ENCODE measurements around the gene HCFC1R1. TPM values are rescaled to one million over a fixed set of nuclear protein-coding genes. Genes with fewer than 3 reads are reported as not detected.

HCFC1R1 gene
- total RNA-seq, 2 donors from 2014 or later, result 49.8 to 59.1 TPM

- no peak overlapping the region for H3K9ac ChIP-seq (ENCODE audit: extremely low read depth, low read length, poor library complexity, severe bottlenecking)
- peak overlapping the region; percentile 93 for H3K27ac Mint-ChIP-seq
- no peak for TF ChIP-seq CTCF (conservative IDR thresholded peaks at IDR 0.05)
- no peaks in the 10 kb centered on the region for H3K9me3 Mint-ChIP-seq
- H3K4me1 Mint-ChIP-seq, result peaks cover 25% of the 10 kb centered on the region
- H3K4me1 ChIP-seq (ENCODE audit: control insufficient read depth, insufficient read depth, low read length), result peaks cover 3% of the 10 kb centered on the region
- peak overlapping the region; percentile 77 for H3K4me3 Mint-ChIP-seq
- H3K27ac ChIP-seq (ENCODE audit: low read depth, low read length), result no peak overlapping the region
- no peaks in the 10 kb centered on the region for H3K27me3 Mint-ChIP-seq (ENCODE audit: insufficient read depth)
- 73 to 86% methylated on average over 5 of the region's 5 CpGs for WGBS, 2 experiments (ENCODE audit: insufficient coverage in 1 of 2, insufficient read length in 1 of 2)
- DNase-seq, result no peak
- peaks cover 6% of the 10 kb centered on the region for H3K36me3 Mint-ChIP-seq (ENCODE audit: low read depth)
- H3K4me3 ChIP-seq (ENCODE audit: low read length), result no peak overlapping the region
- no peaks in the 10 kb centered on the region for H3K27me3 ChIP-seq (ENCODE audit: control insufficient read depth, insufficient read depth, low read length, poor library complexity, severe bottlenecking)
- H3K36me3 ChIP-seq (ENCODE audit: control insufficient read depth, insufficient read depth, low read length), result peaks cover 7% of the 10 kb centered on the region
- H3K9me3 ChIP-seq (ENCODE audit: control insufficient read depth, low read length), result no peaks in the 10 kb centered on the region
Measured at GRCh38 chr16:2982402-2982801, 41.3 kb downstream of the HCFC1R1 start.

GRCh38 chr16:2981899-2982250, 41.9 kb downstream of the HCFC1R1 start:
- H3K36me3 Mint-ChIP-seq (ENCODE audit: low read depth), result peaks cover 6% of the 10 kb centered on the region
- DNase-seq, result peak; percentile 78
- TF ChIP-seq CTCF (conservative IDR thresholded peaks at IDR 0.05), result no peak
- Histone ChIP-seq H3K9ac (ENCODE audit: extremely low read depth, low read length, poor library complexity, severe bottlenecking) (peak overlapping the region; percentile 49), H3K27me3 (ENCODE audit: control insufficient read depth, insufficient read depth, low read length, poor library complexity, severe bottlenecking) (no peaks in the 10 kb centered on the region), H3K9me3 (ENCODE audit: control insufficient read depth, low read length) (no peaks in the 10 kb centered on the region), H3K36me3 (ENCODE audit: control insufficient read depth, insufficient read depth, low read length) (peaks cover 12% of the 10 kb centered on the region), H3K4me1 (ENCODE audit: control insufficient read depth, insufficient read depth, low read length) (peaks cover 3% of the 10 kb centered on the region), H3K27ac (ENCODE audit: low read depth, low read length) (peak overlapping the region; percentile 30), H3K4me3 (ENCODE audit: low read length) (peak overlapping the region; percentile 85)
- H3K4me1 Mint-ChIP-seq, result peaks cover 25% of the 10 kb centered on the region
- no peaks in the 10 kb centered on the region for H3K27me3 Mint-ChIP-seq (ENCODE audit: insufficient read depth)
- peak overlapping the region; percentile 77 for H3K4me3 Mint-ChIP-seq
- no peaks in the 10 kb centered on the region for H3K9me3 Mint-ChIP-seq
- peak overlapping the region; percentile 93 for H3K27ac Mint-ChIP-seq
- WGBS, 2 experiments (ENCODE audit: insufficient coverage in 1 of 2, insufficient read length in 1 of 2), result 12 to 42% methylated on average over 3 to 4 of the region's 4 CpGs

- TF ChIP-seq CTCF (conservative IDR thresholded peaks at IDR 0.05), result no peak
- H3K36me3 Mint-ChIP-seq (ENCODE audit: low read depth), result peaks cover 6% of the 10 kb centered on the region
- H3K4me3 Mint-ChIP-seq, result peak overlapping the region; percentile 77
- peaks cover 25% of the 10 kb centered on the region for H3K4me1 Mint-ChIP-seq
- Histone ChIP-seq H3K9me3 (ENCODE audit: control insufficient read depth, low read length) (no peaks in the 10 kb centered on the region), H3K36me3 (ENCODE audit: control insufficient read depth, insufficient read depth, low read length) (peaks cover 15% of the 10 kb centered on the region), H3K4me3 (ENCODE audit: low read length) (peak overlapping the region; percentile 85), H3K27ac (ENCODE audit: low read depth, low read length) (peak overlapping the region; percentile 30), H3K4me1 (ENCODE audit: control insufficient read depth, insufficient read depth, low read length) (peaks cover 3% of the 10 kb centered on the region), H3K9ac (ENCODE audit: extremely low read depth, low read length, poor library complexity, severe bottlenecking) (peak overlapping the region; percentile 67), H3K27me3 (ENCODE audit: control insufficient read depth, insufficient read depth, low read length, poor library complexity, severe bottlenecking) (no peaks in the 10 kb centered on the region)
- peak; percentile 87 for DNase-seq
- no peaks in the 10 kb centered on the region for H3K27me3 Mint-ChIP-seq (ENCODE audit: insufficient read depth)
- H3K9me3 Mint-ChIP-seq, result no peaks in the 10 kb centered on the region
- WGBS, 2 experiments (ENCODE audit: insufficient coverage in 1 of 2, insufficient read length in 1 of 2), result 14 to 22% methylated on average over 25 to 33 of the region's 33 CpGs
- H3K27ac Mint-ChIP-seq, result peak overlapping the region; percentile 93
Measured at GRCh38 chr16:2981177-2981898, 42.4 kb downstream of the HCFC1R1 start.
